ENCODE measurements around the gene TAF11L13.

- TF ChIP-seq CTCF (IDR thresholded peaks at IDR 0.05) (no peak), POLR2A (IDR thresholded peaks at IDR 0.05) (no peak)
Measured at GRCh38 chr5:17679597-17680203, 47.8 kb downstream of the TAF11L13 start.

Measured in lower leg skin (tissue), 3 donors.